Ovary (tissue), 9 donors: ENCODE data around the gene ZNF609. TPM values are rescaled to one million over a fixed set of nuclear protein-coding genes. Genes with fewer than 3 reads are reported as not detected.
"Not testable (repeated sequence)": the region's sequence is repeated elsewhere in the genome, so short reads cannot be mapped to it uniquely, and the experiment has no call there.

ENCODE experiments used
- DNase-seq, 5 donors: peaks; one replicate each; pipeline ENCODE4 v3.0.0-alpha.2; 2019 to 2020
- H3K27ac ChIP-seq, 2 donors: fragments of 200-600 bp; one replicate each; pipeline versions ENCODE4 v1.5.1 to v1.8.0; 2019 to 2022
- H3K27me3 ChIP-seq: fragments of 200-600 bp; one replicate; pipeline ENCODE4 v1.8.0; 2022
- H3K36me3 ChIP-seq: fragments of 200-600 bp; sonication (generic); one replicate; pipeline ENCODE4 v1.5.1; 2019
- H3K4me1 ChIP-seq: one replicate; pipeline ENCODE4 v1.8.1; 2013; ENCODE audit warnings: mild to moderate bottlenecking, moderate library complexity; ENCODE audit not compliant: insufficient read depth
- H3K4me3 ChIP-seq: fragments of 200-600 bp; sonication (generic); one replicate; pipeline ENCODE4 v1.5.1; 2017
- H3K9me3 ChIP-seq, 2 donors: fragments of 200-600 bp in 1 of 2; sonication (generic) in 1 of 2; one replicate each; pipeline versions ENCODE4 v1.5.1 to v1.8.1; 2013 to 2019; ENCODE audit warnings: mild to moderate bottlenecking in 1 of 2, moderate library complexity in 1 of 2
- CTCF ChIP-seq, 3 donors: fragments of 450-650 bp in 2 of 3; fragments of 200-600 bp in 1 of 3; IDR thresholded peaks; one replicate each; pipeline versions ENCODE4 v1.5.1 to v1.8.0; 2016 to 2022; ENCODE audit warnings: antibody characterized with exemption in 3 of 3, mild to moderate bottlenecking in 1 of 3
- EP300 ChIP-seq: sonication (generic); formaldehyde crosslinking; IDR thresholded peaks from one replicate; pipeline ENCODE4 v1.6.1; 2017; ENCODE audit warnings: antibody characterized with exemption
- POLR2A ChIP-seq: fragments of 450-650 bp; IDR thresholded peaks from one replicate; pipeline ENCODE4 v1.6.1; 2017; ENCODE audit warnings: antibody characterized with exemption, mild to moderate bottlenecking, moderate library complexity
- WGBS, 3 donors: extraction: QIAGEN DNeasy Blood & Tissue Kit in 1 of 3; methylation state at CpG; one replicate each; pipeline versions ENCODE4 v1.1.5 to v1.1.7; 2013 to 2017; 5-methylcytosine and 5-hydroxymethylcytosine counted together
- intact Hi-C, 4 donors: fragments of 100-400 bp; cut with DNase I; formaldehyde crosslinking; loops; one replicate each; pipeline versions ENCODE4 v1.11.0 to v1.15.1; 2022 to 2023
- polyA plus RNA-seq, 2 donors: library from polyadenylated mRNA; stranded (reverse); fragments of 200-250 nt in 1 of 2; fragments of 350-450 nt in 1 of 2; fragmentation: Illumina TruSeq in 1 of 2; extraction: RNeasy Lipid Tissue Mini Kit (QIAGEN cat#74804) in 1 of 2; gene quantifications; one replicate each; pipeline ENCODE4 v1.2.3, GENCODE V29; 2013 to 2014
- total RNA-seq, 7 donors: library from RNA; depleted of rRNA in 2 of 7; stranded (reverse); fragments of >200 nt in 2 of 7; fragmentation: NEBNext Ultra II Directional in 3 of 7; extraction: Animal tissue kit (Norgen Biotek cat#: 25700) in 3 of 7; gene quantifications; one replicate each; pipeline versions ENCODE4 v1.1.0 to v1.2.4, GENCODE V29; 2016 to 2023
- donor health status: DM: no; HTN: no; CAD: no; lungs with moderate emphysema.
- donor health status: DM: no; HTN: no; CAD: no.
- donor health status: Bipolar disorder and iron deficiency.
- donor health status: DM: yes; HTN: yes; CAD: no.
- donor health status: DM: no; HTN: no; CAD: no.
- donor health status: DM: yes; HTN: yes; CAD: no.

Gene ZNF609
- total and polyA plus RNA-seq, 9 donors = 18.4 to 63.6 (median 40.7) TPM

DNA sequence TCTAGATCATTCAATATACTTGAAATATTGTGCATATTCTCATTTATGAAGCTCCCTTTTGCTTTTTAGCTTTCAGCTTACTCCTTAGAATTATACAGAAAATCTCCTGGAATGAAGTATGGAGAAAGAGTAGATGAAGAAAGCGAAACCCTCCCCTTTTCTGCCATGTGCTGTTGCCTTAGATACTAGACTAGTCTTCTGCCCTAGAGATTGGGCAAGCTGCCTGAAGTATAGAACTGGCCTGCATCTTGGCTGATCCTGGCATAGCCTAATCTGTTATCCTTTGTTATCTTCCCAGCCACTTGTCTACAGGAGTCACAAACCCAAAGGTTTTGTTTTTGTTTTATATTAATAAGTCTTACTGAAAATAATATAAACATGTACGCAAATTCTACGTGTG, 176.2 kb downstream of the ZNF609 start:
- H3K27me3 ChIP-seq = no peaks in the 10 kb centered on the region
- no peak overlapping the region for H3K27ac ChIP-seq
- no peak for DNase-seq
- WGBS, 3 donors = 94 to 98% (median 95%) methylated on average over 3 of the region's 3 CpGs
- TF ChIP-seq POLR2A (no peak), EP300 (no peak), CTCF (IDR thresholded peaks at IDR 0.05) (no peak)
- H3K4me3 ChIP-seq = no peak overlapping the region
- H3K9me3 ChIP-seq = no peaks in the 10 kb centered on the region
- H3K4me1 ChIP-seq = peaks cover 15% of the 10 kb centered on the region
- H3K36me3 ChIP-seq = no peaks in the 10 kb centered on the region
- intact Hi-C loops = no loop called here

DNA sequence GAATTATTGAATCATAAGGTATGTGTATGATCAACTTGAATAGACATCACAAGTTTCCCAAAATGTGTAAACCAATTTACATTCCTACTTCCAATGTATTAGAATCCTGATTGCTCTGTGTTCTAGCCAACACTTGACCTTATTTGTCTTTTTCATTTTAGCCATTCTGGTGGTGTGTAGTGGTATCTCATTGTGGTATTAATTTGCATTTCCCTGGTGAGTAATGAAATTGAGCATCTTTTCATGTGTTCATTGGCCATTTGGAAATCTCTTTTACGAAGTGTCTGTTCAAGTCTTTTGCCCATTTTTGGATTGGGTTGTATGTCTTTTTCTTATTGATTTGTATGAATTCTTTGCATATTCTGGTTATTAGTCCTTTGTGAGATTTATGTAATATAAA, 177.0 kb downstream of the ZNF609 start:
- H3K27me3 ChIP-seq = no peaks in the 10 kb centered on the region
- no peak overlapping the region for H3K27ac ChIP-seq
- TF ChIP-seq EP300 (no peak), CTCF (IDR thresholded peaks at IDR 0.05) (no peak), POLR2A (no peak)
- intact Hi-C loops = no loop called here
- 97 to 98% (median 98%) methylated on average over 1 of the region's 1 CpG for WGBS, 3 donors
- H3K36me3 ChIP-seq = no peaks in the 10 kb centered on the region
- H3K9me3 ChIP-seq = no peaks in the 10 kb centered on the region
- H3K4me1 ChIP-seq = peaks cover 15% of the 10 kb centered on the region
- no peak for DNase-seq
- no peak overlapping the region for H3K4me3 ChIP-seq

- H3K9me3 ChIP-seq, H3K36me3 ChIP-seq, H3K27ac ChIP-seq, H3K27me3 ChIP-seq, H3K4me3 ChIP-seq, DNase-seq, intact Hi-C loops: not testable (repeated sequence)
- 87 to 95% (median 95%) methylated on average over 4 of the region's 4 CpGs for WGBS, 3 donors
- peaks cover 12% of the 10 kb centered on the region for H3K4me1 ChIP-seq
Observed at GRCh38 chr15:64639744-64640143, 179.4 kb downstream of the ZNF609 start.

- no peak overlapping the region for H3K4me3 ChIP-seq
- intact Hi-C loops = no loop called here
- no peaks in the 10 kb centered on the region for H3K27me3 ChIP-seq
- H3K9me3 ChIP-seq = no peaks in the 10 kb centered on the region
- TF ChIP-seq CTCF (IDR thresholded peaks at IDR 0.05) = no peak
- TF ChIP-seq EP300 = no peak
- TF ChIP-seq POLR2A = no peak
- H3K4me1 ChIP-seq = peaks cover 12% of the 10 kb centered on the region
- H3K27ac ChIP-seq = no peak overlapping the region
- DNase-seq = no peak
- WGBS, 3 donors = 57 to 72% (median 69%) methylated on average over 5 of the region's 5 CpGs
- no peaks in the 10 kb centered on the region for H3K36me3 ChIP-seq
Observed at GRCh38 chr15:64640146-64640871, 179.9 kb downstream of the ZNF609 start.

GRCh38 chr15:64642875-64643274, 182.5 kb downstream of the ZNF609 start:
- H3K36me3 ChIP-seq = no peaks in the 10 kb centered on the region
- H3K4me1 ChIP-seq = peaks cover 7% of the 10 kb centered on the region
- H3K27ac ChIP-seq = no peak overlapping the region
- no peak for TF ChIP-seq CTCF (IDR thresholded peaks at IDR 0.05)
- no peak for TF ChIP-seq EP300
- no peak for TF ChIP-seq POLR2A
- intact Hi-C loops = no loop called here
- H3K9me3 ChIP-seq = no peaks in the 10 kb centered on the region
- H3K4me3 ChIP-seq = no peak overlapping the region
- 93 to 98% (median 95%) methylated on average over 3 of the region's 3 CpGs for WGBS, 3 donors
- DNase-seq = no peak
- H3K27me3 ChIP-seq = no peaks in the 10 kb centered on the region
